SK-N-SH treated with all-trans-retinoic acid at 6 μM for 48 hours (cell line): Measurements from ENCODE around the gene RECQL5.

ENCODE experiments used
- ATAC-seq: fragments of 200-7000 bp; cut with Tn5 transposase; 3 replicates; pipeline ENCODE4 v1.9.1; 2020; ENCODE audit warnings: mild to moderate bottlenecking, moderate library complexity
- ARNTL ChIP-seq: fragments of 450-650 bp; formaldehyde crosslinking; IDR thresholded peaks from 2 replicates; pipeline ENCODE4 v1.5.0; 2020; ENCODE audit warnings: low read depth, mild to moderate bottlenecking, moderate library complexity, borderline replicate concordance
- BACH2 ChIP-seq: fragments of 250-450 bp; sonication (Bioruptor Pico); IDR thresholded peaks from 2 replicates; pipeline ENCODE4 v1.9.0; 2021; ENCODE audit warnings: mild to moderate bottlenecking, borderline replicate concordance
- CREB5 ChIP-seq: fragments of 250-450 bp; sonication (Bioruptor Pico); IDR thresholded peaks from 2 replicates; pipeline ENCODE4 v1.5.1; 2020; ENCODE audit warnings: low read depth, mild to moderate bottlenecking, moderate library complexity
- CSDC2 ChIP-seq: fragments of 250-450 bp; sonication (Bioruptor Pico); IDR thresholded peaks from 2 replicates; pipeline ENCODE4 v1.5.0; 2020; ENCODE audit warnings: mild to moderate bottlenecking, moderate library complexity
- ESRRG ChIP-seq: fragments of 250-450 bp; sonication (Bioruptor Pico); IDR thresholded peaks from 2 replicates; pipeline ENCODE4 v1.6.1; 2021; ENCODE audit warnings: mild to moderate bottlenecking
- GLIS3 ChIP-seq: fragments of 250-450 bp; sonication (Bioruptor Pico); IDR thresholded peaks from 2 replicates; pipeline ENCODE4 v1.5.0; 2020; ENCODE audit warnings: mild to moderate bottlenecking, moderate library complexity
- ISL1 ChIP-seq: fragments of 250-450 bp; sonication (Bioruptor Pico); IDR thresholded peaks from 2 replicates; pipeline ENCODE4 v2.1.2; 2022; ENCODE audit warnings: mild to moderate bottlenecking, moderate library complexity
- OSR1 ChIP-seq: fragments of 250-450 bp; sonication (Bioruptor Pico); IDR thresholded peaks from 2 replicates; pipeline ENCODE4 v1.8.0; 2022; ENCODE audit warnings: moderate library complexity, mild to moderate bottlenecking, inconsistent platforms
- PATZ1 ChIP-seq: fragments of 250-450 bp; sonication (Bioruptor Pico); IDR thresholded peaks from 2 replicates; pipeline ENCODE4 v1.8.0; 2020; ENCODE audit warnings: mild to moderate bottlenecking, moderate library complexity, borderline replicate concordance
- PPARA ChIP-seq: fragments of 250-450 bp; sonication (Bioruptor Pico); IDR thresholded peaks from 2 replicates; pipeline ENCODE4 v1.5.0; 2020; ENCODE audit warnings: mild to moderate bottlenecking, borderline replicate concordance
- RARB ChIP-seq: fragments of 250-450 bp; sonication (Bioruptor Pico); IDR thresholded peaks from 2 replicates; pipeline ENCODE4 v1.8.0; 2021; ENCODE audit warnings: mild to moderate bottlenecking, moderate library complexity
- SNAI2 ChIP-seq: fragments of 250-450 bp; sonication (Bioruptor Pico); IDR thresholded peaks from 2 replicates; pipeline ENCODE4 v1.5.0; 2020; ENCODE audit warnings: mild to moderate bottlenecking, moderate library complexity
- TOX ChIP-seq: fragments of 250-450 bp; sonication (Bioruptor Pico); IDR thresholded peaks from 2 replicates; pipeline ENCODE4 v1.8.0; 2021; ENCODE audit warnings: mild to moderate bottlenecking, moderate library complexity, borderline replicate concordance
- ZC3H10 ChIP-seq: fragments of 250-450 bp; sonication (Bioruptor Pico); IDR thresholded peaks from 2 replicates; pipeline ENCODE4 v1.5.1; 2021; ENCODE audit warnings: mild to moderate bottlenecking, moderate library complexity
- ZFP3 ChIP-seq: fragments of 250-450 bp; sonication (Bioruptor Pico); IDR thresholded peaks from 2 replicates; pipeline ENCODE4 v1.5.0; 2020; ENCODE audit warnings: mild to moderate bottlenecking, moderate library complexity
- ZFP30 ChIP-seq: fragments of 450-650 bp; formaldehyde crosslinking; IDR thresholded peaks from 2 replicates; pipeline ENCODE4 v1.5.0; 2022; ENCODE audit warnings: mild to moderate bottlenecking, moderate library complexity
- ZNF565 ChIP-seq: fragments of 450-650 bp; formaldehyde crosslinking; conservative IDR thresholded peaks from 2 replicates; pipeline ENCODE4 v1.5.0; 2020; ENCODE audit warnings: low read depth, mild to moderate bottlenecking, moderate library complexity
- ZNF8 ChIP-seq: fragments of 450-650 bp; formaldehyde crosslinking; IDR thresholded peaks from 2 replicates; pipeline ENCODE4 v1.5.0; 2020; ENCODE audit warnings: mild to moderate bottlenecking, moderate library complexity
- TF ChIP-seq, protein P1 (sequence below): fragments of 250-450 bp; sonication (Bioruptor Pico); IDR thresholded peaks from 2 replicates; pipeline ENCODE4 v1.8.0; 2021; ENCODE audit warnings: low read depth, mild to moderate bottlenecking, moderate library complexity, borderline replicate concordance
- TF ChIP-seq, protein P2 (sequence below): fragments of 250-450 bp; sonication (Bioruptor Pico); IDR thresholded peaks from 2 replicates; pipeline ENCODE4 v1.5.1; 2021; ENCODE audit warnings: mild to moderate bottlenecking, moderate library complexity
- TF ChIP-seq, protein P3 (sequence below): fragments of 250-450 bp; sonication (Bioruptor Pico); IDR thresholded peaks from 2 replicates; pipeline ENCODE4 v1.5.0; 2020; ENCODE audit warnings: mild to moderate bottlenecking, moderate library complexity

Gene RECQL5

GRCh38 chr17:75672011-75672410, 5.1 kb upstream of the RECQL5 start:
- TF ChIP-seq PPARA (CRISPR knock-in tag) (no peak), ZFP3 (CRISPR knock-in tag) (no peak), ZNF565 (CRISPR knock-in tag) (no peak), RARB (CRISPR knock-in tag) (no peak), SNAI2 (CRISPR knock-in tag) (no peak), ZFP30 (CRISPR knock-in tag) (no peak), ARNTL (CRISPR knock-in tag) (no peak), CSDC2 (CRISPR knock-in tag) (no peak), GLIS3 (CRISPR knock-in tag) (no peak), BACH2 (CRISPR knock-in tag) (no peak), ZC3H10 (CRISPR knock-in tag) (no peak), ISL1 (CRISPR knock-in tag) (no peak), CREB5 (CRISPR knock-in tag) (no peak), ESRRG (CRISPR knock-in tag) (no peak), TOX (CRISPR knock-in tag) (no peak), ZNF8 (CRISPR knock-in tag) (no peak), PATZ1 (CRISPR knock-in tag) (no peak)
- TF ChIP-seq, protein P1, sequence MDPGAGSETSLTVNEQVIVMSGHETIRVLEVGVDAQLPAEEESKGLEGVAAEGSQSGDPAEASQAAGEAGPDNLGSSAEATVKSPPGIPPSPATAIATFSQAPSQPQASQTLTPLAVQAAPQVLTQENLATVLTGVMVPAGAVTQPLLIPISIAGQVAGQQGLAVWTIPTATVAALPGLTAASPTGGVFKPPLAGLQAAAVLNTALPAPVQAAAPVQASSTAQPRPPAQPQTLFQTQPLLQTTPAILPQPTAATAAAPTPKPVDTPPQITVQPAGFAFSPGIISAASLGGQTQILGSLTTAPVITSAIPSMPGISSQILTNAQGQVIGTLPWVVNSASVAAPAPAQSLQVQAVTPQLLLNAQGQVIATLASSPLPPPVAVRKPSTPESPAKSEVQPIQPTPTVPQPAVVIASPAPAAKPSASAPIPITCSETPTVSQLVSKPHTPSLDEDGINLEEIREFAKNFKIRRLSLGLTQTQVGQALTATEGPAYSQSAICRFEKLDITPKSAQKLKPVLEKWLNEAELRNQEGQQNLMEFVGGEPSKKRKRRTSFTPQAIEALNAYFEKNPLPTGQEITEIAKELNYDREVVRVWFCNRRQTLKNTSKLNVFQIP (CRISPR knock-in tag) = no peak
- TF ChIP-seq, protein P2, sequence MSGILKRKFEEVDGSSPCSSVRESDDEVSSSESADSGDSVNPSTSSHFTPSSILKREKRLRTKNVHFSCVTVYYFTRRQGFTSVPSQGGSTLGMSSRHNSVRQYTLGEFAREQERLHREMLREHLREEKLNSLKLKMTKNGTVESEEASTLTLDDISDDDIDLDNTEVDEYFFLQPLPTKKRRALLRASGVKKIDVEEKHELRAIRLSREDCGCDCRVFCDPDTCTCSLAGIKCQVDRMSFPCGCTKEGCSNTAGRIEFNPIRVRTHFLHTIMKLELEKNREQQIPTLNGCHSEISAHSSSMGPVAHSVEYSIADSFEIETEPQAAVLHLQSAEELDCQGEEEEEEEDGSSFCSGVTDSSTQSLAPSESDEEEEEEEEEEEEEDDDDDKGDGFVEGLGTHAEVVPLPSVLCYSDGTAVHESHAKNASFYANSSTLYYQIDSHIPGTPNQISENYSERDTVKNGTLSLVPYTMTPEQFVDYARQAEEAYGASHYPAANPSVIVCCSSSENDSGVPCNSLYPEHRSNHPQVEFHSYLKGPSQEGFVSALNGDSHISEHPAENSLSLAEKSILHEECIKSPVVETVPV (CRISPR knock-in tag) = no peak
- TF ChIP-seq, protein P3, sequence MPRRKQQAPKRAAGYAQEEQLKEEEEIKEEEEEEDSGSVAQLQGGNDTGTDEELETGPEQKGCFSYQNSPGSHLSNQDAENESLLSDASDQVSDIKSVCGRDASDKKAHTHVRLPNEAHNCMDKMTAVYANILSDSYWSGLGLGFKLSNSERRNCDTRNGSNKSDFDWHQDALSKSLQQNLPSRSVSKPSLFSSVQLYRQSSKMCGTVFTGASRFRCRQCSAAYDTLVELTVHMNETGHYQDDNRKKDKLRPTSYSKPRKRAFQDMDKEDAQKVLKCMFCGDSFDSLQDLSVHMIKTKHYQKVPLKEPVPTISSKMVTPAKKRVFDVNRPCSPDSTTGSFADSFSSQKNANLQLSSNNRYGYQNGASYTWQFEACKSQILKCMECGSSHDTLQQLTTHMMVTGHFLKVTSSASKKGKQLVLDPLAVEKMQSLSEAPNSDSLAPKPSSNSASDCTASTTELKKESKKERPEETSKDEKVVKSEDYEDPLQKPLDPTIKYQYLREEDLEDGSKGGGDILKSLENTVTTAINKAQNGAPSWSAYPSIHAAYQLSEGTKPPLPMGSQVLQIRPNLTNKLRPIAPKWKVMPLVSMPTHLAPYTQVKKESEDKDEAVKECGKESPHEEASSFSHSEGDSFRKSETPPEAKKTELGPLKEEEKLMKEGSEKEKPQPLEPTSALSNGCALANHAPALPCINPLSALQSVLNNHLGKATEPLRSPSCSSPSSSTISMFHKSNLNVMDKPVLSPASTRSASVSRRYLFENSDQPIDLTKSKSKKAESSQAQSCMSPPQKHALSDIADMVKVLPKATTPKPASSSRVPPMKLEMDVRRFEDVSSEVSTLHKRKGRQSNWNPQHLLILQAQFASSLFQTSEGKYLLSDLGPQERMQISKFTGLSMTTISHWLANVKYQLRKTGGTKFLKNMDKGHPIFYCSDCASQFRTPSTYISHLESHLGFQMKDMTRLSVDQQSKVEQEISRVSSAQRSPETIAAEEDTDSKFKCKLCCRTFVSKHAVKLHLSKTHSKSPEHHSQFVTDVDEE (CRISPR knock-in tag) = no peak
- ATAC-seq = no peak

- no peak for ATAC-seq
- no peak for TF ChIP-seq ZFP3 (CRISPR knock-in tag)
- no peak for TF ChIP-seq OSR1
- no peak for TF ChIP-seq ESRRG (CRISPR knock-in tag)
- TF ChIP-seq PPARA (CRISPR knock-in tag) = no peak
- no peak for TF ChIP-seq RARB (CRISPR knock-in tag)
- no peak for TF ChIP-seq ZFP30 (CRISPR knock-in tag)
- TF ChIP-seq, protein P3 (CRISPR knock-in tag) = no peak
- TF ChIP-seq BACH2 (CRISPR knock-in tag) = no peak
- TF ChIP-seq ZC3H10 (CRISPR knock-in tag) = no peak
- no peak for TF ChIP-seq CREB5 (CRISPR knock-in tag)
- no peak for TF ChIP-seq ISL1 (CRISPR knock-in tag)
- TF ChIP-seq TOX (CRISPR knock-in tag) = no peak
Measured at GRCh38 chr17:75670868-75671267, 3.9 kb upstream of the RECQL5 start.
